Lung (tissue), 12 donors: ENCODE measurements around the gene GSC2. TPM values are rescaled to one million over a fixed set of nuclear protein-coding genes. Genes with fewer than 3 reads are reported as not detected.

Source experiments
- ATAC-seq: fragments of 200-7000 bp; cut with Tn5 transposase; one replicate; pipeline ENCODE4 v1.9.1; 2020; ENCODE audit warnings: moderate number of reproducible peaks; ENCODE audit not compliant: insufficient read depth, low FRiP score
- DNase-seq, 3 donors: peaks; one replicate each; pipeline ENCODE4 v3.0.0-alpha.2; 2013 to 2017
- H3K27ac ChIP-seq, 2 donors: one replicate each; pipeline ENCODE4 v1.5.1; 2013; ENCODE audit warnings: mild to moderate bottlenecking in 2 of 2, moderate library complexity in 2 of 2, control low read depth in 1 of 2, inconsistent platforms in 1 of 2, low read depth in 1 of 2, low read length in 1 of 2
- H3K27me3 ChIP-seq, 3 donors: one replicate each; pipeline ENCODE4 v1.5.1; 2013; ENCODE audit warnings: low read length in 2 of 3; ENCODE audit not compliant: control insufficient read depth in 3 of 3, insufficient read depth in 3 of 3
- H3K36me3 ChIP-seq, 4 donors: one replicate each; pipeline ENCODE4 v1.5.1; 2013; ENCODE audit warnings: low read length in 4 of 4, mild to moderate bottlenecking in 1 of 4, moderate library complexity in 1 of 4; ENCODE audit not compliant: control insufficient read depth in 4 of 4, insufficient read depth in 4 of 4
- H3K4me1 ChIP-seq, 5 donors: one replicate each; pipeline ENCODE4 v1.5.1; 2013; ENCODE audit warnings: low read length in 5 of 5, mild to moderate bottlenecking in 2 of 5, moderate library complexity in 1 of 5; ENCODE audit not compliant: control insufficient read depth in 5 of 5, insufficient read depth in 5 of 5
- H3K4me3 ChIP-seq: one replicate; pipeline ENCODE4 v1.5.1; 2013; ENCODE audit warnings: mild to moderate bottlenecking, control low read depth, moderate library complexity
- H3K9ac ChIP-seq, 2 donors: one replicate each; pipeline ENCODE4 v1.5.1; 2013; ENCODE audit warnings: low read length in 2 of 2, control low read depth in 1 of 2; ENCODE audit not compliant: insufficient read depth in 1 of 2
- H3K9me3 ChIP-seq, 4 donors: one replicate each; pipeline ENCODE4 v1.5.1; 2013; ENCODE audit warnings: low read length in 3 of 4, mild to moderate bottlenecking in 1 of 4, moderate library complexity in 1 of 4; ENCODE audit not compliant: control insufficient read depth in 4 of 4, insufficient read depth in 3 of 4
- WGBS, 2 donors: extraction: QIAGEN DNeasy Blood & Tissue Kit; methylation state at CpG; one replicate each; pipeline ENCODE4 v1.1.7; 2013; 5-methylcytosine and 5-hydroxymethylcytosine counted together
- polyA plus RNA-seq, 2 donors: library from polyadenylated mRNA; stranded (reverse); fragments of 200-250 nt; gene quantifications; one replicate each; pipeline ENCODE4 v1.2.1, GENCODE V29; 2013
- total RNA-seq, 2 donors: library from RNA; depleted of rRNA in 1 of 2; stranded (reverse); fragments of >200 nt in 1 of 2; gene quantifications; one replicate each; pipeline ENCODE4 v1.2.1, GENCODE V29; 2014 to 2021
- TF ChIP-seq, protein P1 (sequence below): IDR thresholded peaks from 2 replicates; pipeline ENCODE4 v1.5.1; 2012; ENCODE audit warnings: mild to moderate bottlenecking; ENCODE audit errors: control extremely low read depth, extremely low read depth
- donor health status: control.
- donor health status: control.
- donor health status: Bipolar disorder and iron deficiency.
- donor health status: healthy.
- donor health status: DM: yes; HTN: yes; CAD: no.

GSC2 gene
- total and polyA plus RNA-seq, 4 donors: not detected

DNA sequence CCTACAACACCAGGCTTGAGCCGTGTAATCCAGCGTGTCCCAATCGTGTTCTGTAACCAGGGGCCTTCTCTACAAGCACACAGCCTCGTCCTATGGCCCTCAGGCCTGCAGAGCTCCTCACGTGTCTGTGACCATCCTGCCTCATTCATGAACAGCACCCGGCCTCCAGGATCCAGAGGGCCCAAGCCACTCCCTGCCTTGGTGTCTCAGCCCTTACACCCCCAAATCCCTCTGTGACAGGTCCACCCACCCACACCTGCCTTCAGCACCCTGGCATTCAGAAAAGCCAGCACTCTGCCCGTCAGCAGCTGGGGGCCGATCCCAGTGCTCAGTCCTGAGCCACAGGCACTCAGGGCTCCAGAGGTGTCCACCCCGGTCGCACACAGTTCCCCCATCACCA lies 13.2 kb downstream of the GSC2 start:
- no peak for ATAC-seq

DNA sequence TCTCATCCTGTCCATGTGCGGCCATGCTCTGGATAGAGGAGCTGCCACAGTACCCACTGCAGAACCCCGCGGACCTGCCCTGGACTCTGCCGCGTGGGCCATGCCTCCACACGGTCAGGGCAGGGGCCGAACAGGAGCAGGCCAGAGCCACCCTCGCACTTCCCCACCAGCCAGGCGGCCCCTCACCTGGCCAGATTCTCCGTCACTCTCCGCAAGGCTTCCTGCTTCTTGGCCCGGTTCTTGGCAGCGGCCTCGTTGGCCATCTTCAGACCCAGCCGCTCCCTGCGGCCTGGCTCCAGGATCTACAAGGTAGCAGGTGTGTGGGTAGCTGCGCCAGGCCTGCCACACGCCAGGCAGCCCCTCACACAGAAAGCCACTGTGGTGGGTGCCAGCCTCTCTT lies 15.2 kb downstream of the GSC2 start:
- H3K4me3 ChIP-seq: no peak overlapping the region
- no peak overlapping the region for H3K9ac ChIP-seq
- H3K27ac ChIP-seq: no peak overlapping the region
- no peaks in the 10 kb centered on the region for H3K9me3 ChIP-seq
- H3K36me3 ChIP-seq: peaks cover 13 to 68% (median 26%) of the 10 kb centered on the region in 4 donors
- ATAC-seq (no peak), DNase-seq (no peak)
- TF ChIP-seq, protein P1, sequence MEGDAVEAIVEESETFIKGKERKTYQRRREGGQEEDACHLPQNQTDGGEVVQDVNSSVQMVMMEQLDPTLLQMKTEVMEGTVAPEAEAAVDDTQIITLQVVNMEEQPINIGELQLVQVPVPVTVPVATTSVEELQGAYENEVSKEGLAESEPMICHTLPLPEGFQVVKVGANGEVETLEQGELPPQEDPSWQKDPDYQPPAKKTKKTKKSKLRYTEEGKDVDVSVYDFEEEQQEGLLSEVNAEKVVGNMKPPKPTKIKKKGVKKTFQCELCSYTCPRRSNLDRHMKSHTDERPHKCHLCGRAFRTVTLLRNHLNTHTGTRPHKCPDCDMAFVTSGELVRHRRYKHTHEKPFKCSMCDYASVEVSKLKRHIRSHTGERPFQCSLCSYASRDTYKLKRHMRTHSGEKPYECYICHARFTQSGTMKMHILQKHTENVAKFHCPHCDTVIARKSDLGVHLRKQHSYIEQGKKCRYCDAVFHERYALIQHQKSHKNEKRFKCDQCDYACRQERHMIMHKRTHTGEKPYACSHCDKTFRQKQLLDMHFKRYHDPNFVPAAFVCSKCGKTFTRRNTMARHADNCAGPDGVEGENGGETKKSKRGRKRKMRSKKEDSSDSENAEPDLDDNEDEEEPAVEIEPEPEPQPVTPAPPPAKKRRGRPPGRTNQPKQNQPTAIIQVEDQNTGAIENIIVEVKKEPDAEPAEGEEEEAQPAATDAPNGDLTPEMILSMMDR: no peak
- no peaks in the 10 kb centered on the region for H3K4me1 ChIP-seq
- 91 to 93% methylated on average over 18 of the region's 18 CpGs for WGBS, 2 donors
- H3K27me3 ChIP-seq: no peaks in the 10 kb centered on the region

More for the DNA sequence above, 13.2 kb downstream of the GSC2 start:
- 96 to 100% methylated on average over 10 of the region's 10 CpGs for WGBS, 2 donors
- H3K27ac ChIP-seq: no peak overlapping the region
- H3K36me3 ChIP-seq: peaks cover 18 to 80% (median 35%) of the 10 kb centered on the region in 4 donors
- H3K27me3 ChIP-seq: no peaks in the 10 kb centered on the region
- no peak for DNase-seq
- no peaks in the 10 kb centered on the region for H3K4me1 ChIP-seq
- H3K9me3 ChIP-seq: no peaks in the 10 kb centered on the region
- H3K4me3 ChIP-seq: no peak overlapping the region
- TF ChIP-seq, protein P1: no peak
- H3K9ac ChIP-seq: no peak overlapping the region

DNA sequence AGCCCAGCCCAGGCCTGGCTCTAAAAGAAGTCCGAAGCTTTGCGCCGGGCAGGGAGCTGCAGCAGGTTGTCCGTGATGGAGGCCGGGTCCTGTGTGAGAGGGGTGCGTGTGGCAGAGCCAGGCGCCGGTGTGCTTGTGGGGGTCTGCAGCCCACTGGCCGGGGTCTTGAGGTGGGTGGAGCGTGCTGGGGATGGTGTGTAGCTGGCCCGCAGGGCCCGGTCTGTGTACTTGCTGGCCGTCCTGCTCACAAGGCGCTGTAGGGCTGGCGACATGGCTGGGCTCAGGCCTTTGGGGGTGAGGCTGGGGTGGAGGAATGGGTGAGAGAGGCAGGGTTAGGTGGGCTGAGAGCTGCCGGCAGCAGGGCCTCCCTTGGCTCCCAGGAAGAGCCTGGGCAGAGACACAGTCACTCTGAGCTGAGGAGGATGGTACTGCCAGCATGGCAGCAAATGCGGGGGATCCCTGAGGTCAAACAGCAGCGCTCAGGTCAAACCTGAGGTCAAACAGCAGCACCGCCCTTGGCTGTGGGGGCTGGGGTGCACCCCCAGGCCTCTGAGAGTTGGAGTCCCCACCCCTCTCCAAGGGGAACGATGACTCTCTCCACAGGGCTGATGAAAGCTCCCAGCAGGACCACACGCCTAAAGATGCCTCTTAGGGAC lies 15.8 kb downstream of the GSC2 start:
- Histone ChIP-seq H3K36me3 (peaks cover 12 to 62% (median 23%) of the 10 kb centered on the region in 4 donors), H3K27me3 (no peaks in the 10 kb centered on the region), H3K27ac (no peak overlapping the region), H3K9ac (no peak overlapping the region), H3K4me3 (no peak overlapping the region), H3K9me3 (no peaks in the 10 kb centered on the region), H3K4me1 (no peaks in the 10 kb centered on the region)
- WGBS, 2 donors: 95 to 97% methylated on average over 21 of the region's 21 CpGs
- TF ChIP-seq, protein P1: no peak
- ATAC-seq (no peak), DNase-seq (no peak)

DNA sequence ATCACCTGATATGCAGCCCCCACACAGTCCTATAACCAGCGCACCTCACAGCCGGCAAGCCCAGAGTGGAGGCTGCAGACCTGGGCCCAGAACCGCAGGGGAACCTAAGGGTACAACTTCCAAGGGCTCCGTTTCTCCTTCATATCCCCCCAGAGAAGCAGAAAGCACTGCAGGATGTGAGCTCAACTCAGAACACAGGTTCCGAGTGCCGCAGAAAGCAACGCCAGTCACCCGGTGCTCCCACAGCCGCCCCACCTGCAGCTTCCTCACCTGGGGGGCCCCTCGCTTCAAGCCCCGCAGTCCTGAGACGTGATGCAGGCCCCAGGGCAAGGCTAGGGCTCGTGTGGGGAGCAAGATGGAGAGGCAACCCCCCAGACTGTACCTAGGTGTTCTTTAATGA lies 16.5 kb downstream of the GSC2 start:
- WGBS, 2 donors: 96 to 97% methylated on average over 13 of the region's 13 CpGs
- no peak for ATAC-seq
- Histone ChIP-seq H3K9me3 (no peaks in the 10 kb centered on the region), H3K36me3 (peaks cover 10 to 55% (median 20%) of the 10 kb centered on the region in 4 donors), H3K9ac (no peak overlapping the region), H3K27me3 (no peaks in the 10 kb centered on the region), H3K4me3 (no peak overlapping the region), H3K4me1 (no peaks in the 10 kb centered on the region), H3K27ac (no peak overlapping the region)
- no peak for DNase-seq
- TF ChIP-seq, protein P1: no peak
